Measurements from ENCODE around the gene MCTP1. TPM values are rescaled to one million over a fixed set of nuclear protein-coding genes. Genes with fewer than 3 reads are reported as not detected.

Gene MCTP1
- total and polyA plus RNA-seq, 2 of the 8 experiments (the other 6 are each of a cell fraction or from before 2014, with no cell fraction given): 0.56 to 3.4 TPM

DNA sequence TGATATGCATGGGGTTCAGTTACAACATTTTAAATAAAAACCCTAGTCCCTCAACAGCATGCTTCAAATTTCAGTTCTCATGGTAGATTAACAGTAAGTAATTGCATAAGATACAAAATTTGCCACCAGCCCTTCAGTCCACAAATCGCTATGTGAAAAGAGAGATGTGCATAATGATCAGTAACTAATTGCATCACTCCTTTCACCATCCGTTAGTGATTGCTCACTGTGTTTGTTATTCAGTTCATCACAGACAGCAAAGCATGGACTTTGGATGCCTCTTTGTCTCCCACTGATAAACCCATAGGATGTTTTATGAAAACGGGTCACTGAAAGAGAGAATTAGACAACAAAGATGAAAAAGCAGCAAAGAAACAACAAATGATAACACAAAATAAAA is 103.2 kb downstream of the MCTP1 start:
- POLR2A ChIA-PET (ENCODE audit: partially characterized antibody): no interaction called here
- TF ChIP-seq, protein P1, sequence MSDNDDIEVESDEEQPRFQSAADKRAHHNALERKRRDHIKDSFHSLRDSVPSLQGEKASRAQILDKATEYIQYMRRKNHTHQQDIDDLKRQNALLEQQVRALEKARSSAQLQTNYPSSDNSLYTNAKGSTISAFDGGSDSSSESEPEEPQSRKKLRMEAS (IDR thresholded peaks at IDR 0.05): no peak
- TF ChIP-seq SP2 (IDR thresholded peaks at IDR 0.05; ENCODE audit: low read length) (no peak), NRF1 (IDR thresholded peaks at IDR 0.05; ENCODE audit: low read depth, low read length) (no peak), GTF2F1 (IDR thresholded peaks at IDR 0.05; ENCODE audit: borderline replicate concordance, low read depth, low read length) (no peak), EGR1 (IDR thresholded peaks at IDR 0.05; ENCODE audit: borderline replicate concordance, low read depth, low read length) (no peak)

More for the DNA sequence above, 103.2 kb downstream of the MCTP1 start:
- Histone ChIP-seq H3K36me3 (ENCODE audit: control insufficient read depth in 2 of 4, insufficient read depth in 4 of 4, low read length in 3 of 4) (no peaks in the 10 kb centered on the region), H2BK12ac (ENCODE audit: low read depth, low read length) (no peak overlapping the region), H3K79me1 (ENCODE audit: low read depth, low read length) (no peaks in the 10 kb centered on the region), H2AK5ac (ENCODE audit: low read depth, low read length) (no peak overlapping the region), H4K20me1 (replicated peaks in 1 of 2; ENCODE audit: control insufficient read depth in 1 of 2, insufficient read depth in 2 of 2, low read length in 2 of 2) (no peaks in the 10 kb centered on the region), H2BK5ac (ENCODE audit: low read depth, low read length) (no peak overlapping the region), H2AFZ (ENCODE audit: low read length) (0 out of 2 replicates have a peak overlapping the region, but pooled peaks have one; percentile 57), H3K79me2 (ENCODE audit: control insufficient read depth in 1 of 2, insufficient read depth in 2 of 2, low read length in 2 of 2) (no peaks in the 10 kb centered on the region), H4K5ac (ENCODE audit: insufficient read length, low read depth, low read length) (no peak overlapping the region), H3K27ac (ENCODE audit: low read depth, low read length) (no peak overlapping the region), H3K4me3 (ENCODE audit: extremely low read depth in 1 of 4, insufficient read depth in 2 of 4, low read depth in 3 of 4, low read length in 4 of 4) (no peak overlapping the region), H2BK20ac (ENCODE audit: low read length) (no peak overlapping the region), H3K23ac (ENCODE audit: insufficient read length) (no peak overlapping the region), H3K4me2 (ENCODE audit: insufficient read depth in 1 of 2, low read depth in 2 of 2, low read length in 2 of 2) (no peak overlapping the region), H4K8ac (ENCODE audit: extremely low read depth, insufficient read depth, low read length) (no peak overlapping the region), H3K4ac (replicated peaks; ENCODE audit: insufficient read length, low read depth, low read length) (no peak overlapping the region), H3K14ac (ENCODE audit: insufficient read length) (no peak overlapping the region), H3K9me3 (ENCODE audit: insufficient read depth in 2 of 2, low read depth in 1 of 2, low read length in 1 of 2) (no peaks in the 10 kb centered on the region), H3K27me3 (replicated peaks in 1 of 4; ENCODE audit: control insufficient read depth in 3 of 4, extremely low read depth in 1 of 4, insufficient read depth in 3 of 4, low read length in 3 of 4) (no peaks in the 10 kb centered on the region), H3K9ac (replicated peaks in 1 of 4; ENCODE audit: extremely low read depth in 1 of 4, low read depth in 3 of 4, low read length in 3 of 4) (no peak overlapping the region), H3K56ac (replicated peaks; ENCODE audit: insufficient read length, low read depth, low read length) (no peak overlapping the region), H4K91ac (replicated peaks; ENCODE audit: insufficient read length, low read length) (no peak overlapping the region), H2BK120ac (replicated peaks; ENCODE audit: low read depth, low read length) (no peak overlapping the region), H3K4me1 (replicated peaks in 1 of 4; ENCODE audit: control insufficient read depth in 3 of 4, insufficient read depth in 4 of 4, low read length in 3 of 4) (peaks cover 3 to 10% (median 5%) of the 10 kb centered on the region in 4 experiments; a peak in 5 of 7 replicates), H3K18ac (ENCODE audit: extremely low read depth, low read length) (no peak overlapping the region), H2BK15ac (ENCODE audit: low read length) (no peak overlapping the region), H3K23me2 (ENCODE audit: low read depth, low read length) (no peaks in the 10 kb centered on the region)
- DNase-seq (ENCODE audit: low read depth in 1 of 2, low spot score in 2 of 2): no peak
- WGBS, 2 experiments (ENCODE audit: extremely low coverage in 1 of 2, insufficient coverage in 1 of 2, insufficient read length in 1 of 2, insufficient replicate concordance in 2 of 2, low coverage in 1 of 2, low lambda C conversion rate in 2 of 2, missing lambda C conversion rate in 1 of 2): 75% methylated on average over 3 of the region's 3 CpGs; no CpG with 5 or more reads in 1 of the 2 experiments
- CTCF ChIA-PET (ENCODE audit: partially characterized antibody): interaction anchor here (0.5 kb wide), 1 partner anchor 552 kb away, joined by 3 read pairs; no protein-coding TSS in a partner anchor
- no peak for FAIRE-seq

Measured in H1 (cell line).